Neural cell (in vitro differentiated cells): Measurements from ENCODE around the gene SOX30. TPM values are rescaled to one million over a fixed set of nuclear protein-coding genes. Genes with fewer than 3 reads are reported as not detected.
"Not testable (repeated sequence)": the region's sequence is repeated elsewhere in the genome, so short reads cannot be mapped to it uniquely, and the experiment has no call there.

Source experiments
- H2AFZ ChIP-seq: fragments of 200-600, 300-800 bp; sonication (generic), shearing (Covaris generic); 2 replicates; pipeline ENCODE4 v1.6.0; 2014; ENCODE audit warnings: low read depth, mild to moderate bottlenecking, antibody characterized with exemption, low read length, moderate library complexity
- H3F3A ChIP-seq: fragments of 200-600 bp; shearing (Covaris generic); 2 replicates; pipeline ENCODE4 v1.6.1; 2016; ENCODE audit warnings: mild to moderate bottlenecking, moderate library complexity, mixed read lengths, antibody characterized with exemption, low read length; ENCODE audit not compliant: insufficient read depth, poor library complexity, severe bottlenecking
- H3K27ac ChIP-seq: fragments of 200-600, 300-800 bp; sonication (generic), shearing (Covaris generic); 2 replicates; pipeline ENCODE4 v1.5.1; 2014; ENCODE audit warnings: mild to moderate bottlenecking, low read length, moderate library complexity
- H3K27me3 ChIP-seq: fragments of 300-800, 200-600 bp; sonication (generic), shearing (Covaris generic); 2 replicates; pipeline ENCODE4 v1.6.0; 2014; ENCODE audit warnings: mild to moderate bottlenecking, low read depth, low read length, moderate library complexity; ENCODE audit not compliant: insufficient read depth
- H3K36me3 ChIP-seq: fragments of 300-800, 200-600 bp; sonication (generic), shearing (Covaris generic); 2 replicates; pipeline ENCODE4 v1.5.1; 2014; ENCODE audit warnings: mild to moderate bottlenecking, antibody characterized with exemption, low read length, moderate library complexity; ENCODE audit not compliant: insufficient read depth
- H3K4me2 ChIP-seq: fragments of 300-800, 200-600 bp; sonication (generic), shearing (Covaris generic); 2 replicates; pipeline ENCODE4 v1.6.0; 2014; ENCODE audit warnings: mild to moderate bottlenecking, low read length
- H3K4me3 ChIP-seq: fragments of 300-800, 200-600 bp; sonication (generic), shearing (Covaris generic); 2 replicates; pipeline ENCODE4 v1.5.1; 2014; ENCODE audit warnings: mild to moderate bottlenecking, low read length, moderate library complexity
- H3K79me2 ChIP-seq: fragments of 200-600 bp; shearing (Covaris generic); replicated peaks from 2 replicates; pipeline ENCODE4 v1.6.0; 2014; ENCODE audit warnings: mild to moderate bottlenecking, low read length, moderate library complexity; ENCODE audit not compliant: insufficient read depth
- H3K9ac ChIP-seq: fragments of 300-800, 200-600 bp; sonication (generic), shearing (Covaris generic); 2 replicates; pipeline ENCODE4 v1.6.1; 2016; ENCODE audit warnings: mild to moderate bottlenecking, low read length, mixed read lengths
- H3K9me2 ChIP-seq: fragments of 200-600 bp; shearing (Covaris generic); 2 replicates; pipeline ENCODE4 v1.6.1; 2016; ENCODE audit warnings: mild to moderate bottlenecking, low read length, mixed read lengths; ENCODE audit not compliant: insufficient read depth
- H3K9me3 ChIP-seq: fragments of 200-600, 300-800 bp; sonication (generic), shearing (Covaris generic); 2 replicates; pipeline ENCODE4 v1.6.1; 2016; ENCODE audit warnings: mild to moderate bottlenecking, mixed run types, low read length, moderate library complexity, mixed read lengths
- H4K20me1 ChIP-seq: fragments of 200-600 bp; shearing (Covaris generic); 2 replicates; pipeline ENCODE4 v1.6.1; 2016; ENCODE audit warnings: mild to moderate bottlenecking, mixed run types; ENCODE audit not compliant: insufficient read depth
- CTCF ChIP-seq: fragments of 450-650 bp; IDR thresholded peaks from 2 replicates; pipeline ENCODE4 v1.5.1; 2014; ENCODE audit warnings: antibody characterized with exemption, mild to moderate bottlenecking, moderate library complexity; ENCODE audit not compliant: poor library complexity, severe bottlenecking
- EP300 ChIP-seq: fragments of 450-650 bp; conservative IDR thresholded peaks from 2 replicates; pipeline ENCODE4 v1.6.1; 2014; ENCODE audit warnings: antibody characterized with exemption, mild to moderate bottlenecking, moderate library complexity; ENCODE audit not compliant: poor library complexity, severe bottlenecking
- EZH2 ChIP-seq: fragments of 200-600, 300-800 bp; shearing (Covaris generic), sonication (generic); IDR thresholded peaks from 2 replicates; pipeline ENCODE4 v1.6.1; 2014; ENCODE audit warnings: antibody characterized with exemption, low read length, borderline replicate concordance, mild to moderate bottlenecking; ENCODE audit not compliant: insufficient read depth, poor library complexity, severe bottlenecking
- MXI1 ChIP-seq: fragments of 450-650 bp; conservative IDR thresholded peaks from 2 replicates; pipeline ENCODE4 v1.6.1; 2014; ENCODE audit warnings: antibody characterized with exemption, mild to moderate bottlenecking; ENCODE audit not compliant: poor library complexity, severe bottlenecking
- POLR2AphosphoS5 ChIP-seq: IDR thresholded peaks from 2 replicates; pipeline ENCODE4 v1.6.1; 2012
- RAD21 ChIP-seq: fragments of 450-650 bp; conservative IDR thresholded peaks from 2 replicates; pipeline ENCODE4 v1.6.1; 2014; ENCODE audit warnings: antibody characterized with exemption, mild to moderate bottlenecking, moderate library complexity
- REST ChIP-seq: IDR thresholded peaks from 2 replicates; pipeline ENCODE4 v1.6.1; 2012; ENCODE audit warnings: borderline replicate concordance
- SMC3 ChIP-seq: fragments of 450-650 bp; conservative IDR thresholded peaks from 2 replicates; pipeline ENCODE4 v1.6.1; 2014; ENCODE audit warnings: antibody characterized with exemption, mild to moderate bottlenecking, moderate library complexity; ENCODE audit not compliant: poor library complexity
- TAF1 ChIP-seq: IDR thresholded peaks from 2 replicates; pipeline ENCODE4 v1.6.1; 2012; ENCODE audit warnings: low read depth
- polyA plus RNA-seq: library from polyadenylated mRNA; depleted of rRNA; stranded (reverse); fragments of >200 nt; gene quantifications from 2 replicates; pipeline ENCODE4 v1.2.3, GENCODE V29; 2014

Gene SOX30
- polyA plus RNA-seq, 1 donor from 2014 or later = not detected

- H3K9ac ChIP-seq = no peak overlapping the region
- no peak overlapping the region for H3K4me2 ChIP-seq
- no peak for TF ChIP-seq REST
- no peak for TF ChIP-seq EP300
- no peak for TF ChIP-seq MXI1
- no peak for TF ChIP-seq RAD21
- TF ChIP-seq EZH2 = no peak
- no peak for TF ChIP-seq POLR2AphosphoS5
- TF ChIP-seq TAF1 = no peak
- no peak for TF ChIP-seq CTCF
- TF ChIP-seq SMC3 = no peak
- no peaks in the 10 kb centered on the region for H3K79me2 ChIP-seq
- no peaks in the 10 kb centered on the region for H4K20me1 ChIP-seq
- no peak overlapping the region for H2AFZ ChIP-seq
- H3K36me3 ChIP-seq = no peaks in the 10 kb centered on the region
- no peak overlapping the region for H3K4me3 ChIP-seq
- no peak overlapping the region for H3K27ac ChIP-seq
- no peaks in the 10 kb centered on the region for H3K9me2 ChIP-seq
- H3K9me3 ChIP-seq = no peaks in the 10 kb centered on the region
- H3F3A ChIP-seq = no peaks in the 10 kb centered on the region
- no peaks in the 10 kb centered on the region for H3K27me3 ChIP-seq
These were observed 25.7 kb upstream of the SOX30 start for GRCh38 chr5:157677931-157678330.

GRCh38 chr5:157674351-157674750, 22.1 kb upstream of the SOX30 start:
- not testable (repeated sequence) for H2AFZ ChIP-seq, H3K4me2 ChIP-seq, H3K9me3 ChIP-seq, H3K9ac ChIP-seq, H3K9me2 ChIP-seq, H3K36me3 ChIP-seq, H4K20me1 ChIP-seq, H3K79me2 ChIP-seq, H3K4me3 ChIP-seq, H3F3A ChIP-seq, H3K27ac ChIP-seq, H3K27me3 ChIP-seq

GRCh38 chr5:157672976-157673375, 20.7 kb upstream of the SOX30 start:
- Histone ChIP-seq H3K9me3 (peaks cover 7% of the 10 kb centered on the region), H3K9me2 (no peaks in the 10 kb centered on the region), H3K79me2 (no peaks in the 10 kb centered on the region), H3K27ac (no peak overlapping the region), H3K4me3 (no peak overlapping the region), H3K9ac (no peak overlapping the region), H2AFZ (no peak overlapping the region), H3K27me3 (no peaks in the 10 kb centered on the region), H3K4me2 (no peak overlapping the region), H3F3A (no peaks in the 10 kb centered on the region), H4K20me1 (no peaks in the 10 kb centered on the region), H3K36me3 (no peaks in the 10 kb centered on the region)
- TF ChIP-seq SMC3 (no peak), CTCF (no peak), RAD21 (no peak), REST (no peak), MXI1 (no peak), TAF1 (no peak), EP300 (no peak), POLR2AphosphoS5 (no peak)
